PC-3 (cell line): ENCODE data around the gene CHST2. TPM values are rescaled to one million over a fixed set of nuclear protein-coding genes. Genes with fewer than 3 reads are reported as not detected.

Source experiments
- ATAC-seq: fragments of 200-7000 bp; cut with Tn5 transposase; 2 replicates; pipeline ENCODE4 v1.9.1; 2020; ENCODE audit warnings: mild to moderate bottlenecking, moderate library complexity
- BruUV-seq: library from RNA; stranded (reverse); fragments of 400-500 nt; replicated peaks from 2 replicates; lab custom pipeline; 2021; lab: Mats Ljungman, UMichigan
- CTCF ChIA-PET: fragments of 300-600 bp; sonication (Branson Sonifier 250); formaldehyde crosslinking; loops from one replicate; lab custom pipeline; 2022; ENCODE audit warnings: antibody characterized with exemption; lab: Charles Lee
- POLR2A ChIA-PET: fragments of 300-600 bp; sonication (Branson Sonifier 250); formaldehyde crosslinking; loops from one replicate; lab custom pipeline; 2022; ENCODE audit warnings: antibody characterized with exemption; ENCODE audit not compliant: unreplicated experiment; lab: Charles Lee
- DNase-seq: peaks from one replicate; pipeline ENCODE4 v3.0.0-alpha.2; 2015
- H2AFZ ChIP-seq: fragments of 300-600 bp; sonication (generic); 2 replicates; pipeline ENCODE4 v1.6.0; 2016; ENCODE audit warnings: antibody characterized with exemption, low read length
- H3F3A ChIP-seq: fragments of 300-600 bp; sonication (generic); one replicate; pipeline ENCODE4 v1.6.0; 2017; ENCODE audit warnings: antibody characterized with exemption, low read length, control low read depth, mild to moderate bottlenecking; ENCODE audit not compliant: unreplicated experiment
- H3K27ac ChIP-seq: fragments of 300-600 bp; sonication (generic); 2 replicates; pipeline ENCODE4 v1.5.1; 2016; ENCODE audit warnings: mild to moderate bottlenecking, low read length
- H3K27me3 ChIP-seq: fragments of 300-600 bp; sonication (generic); 2 replicates; pipeline ENCODE4 v1.6.1; 2016; ENCODE audit warnings: low read length, mixed read lengths
- H3K36me3 ChIP-seq: fragments of 300-600 bp; sonication (generic); 2 replicates; pipeline ENCODE4 v1.6.1; 2016; ENCODE audit warnings: low read depth, mixed run types, low read length, mixed read lengths
- H3K4me1 ChIP-seq: fragments of 300-600 bp; sonication (generic); 2 replicates; pipeline ENCODE4 v1.5.1; 2016; ENCODE audit warnings: low read length; ENCODE audit not compliant: insufficient read depth
- H3K4me2 ChIP-seq: fragments of 300-600 bp; sonication (generic); 2 replicates; pipeline ENCODE4 v1.6.0; 2016; ENCODE audit warnings: low read length
- H3K4me3 ChIP-seq: fragments of 300-600 bp; sonication (generic); 2 replicates; pipeline ENCODE4 v1.5.1; 2016; ENCODE audit warnings: mild to moderate bottlenecking, low read length, mixed read lengths
- H3K79me2 ChIP-seq: fragments of 300-600 bp; sonication (generic); 2 replicates; pipeline ENCODE4 v1.6.1; 2017; ENCODE audit warnings: low read length, mixed read lengths
- H3K9ac ChIP-seq: fragments of 300-600 bp; sonication (generic); 2 replicates; pipeline ENCODE4 v1.6.0; 2016; ENCODE audit warnings: mild to moderate bottlenecking, low read length
- H3K9me2 ChIP-seq: fragments of 300-600 bp; sonication (generic); replicated peaks from 2 replicates; pipeline ENCODE4 v1.6.1; 2016; ENCODE audit warnings: mixed run types, low read length, mixed read lengths
- H3K9me3 ChIP-seq: fragments of 300-600 bp; sonication (generic); 2 replicates; pipeline ENCODE4 v1.6.1; 2016; ENCODE audit warnings: low read length, mixed read lengths
- H4K20me1 ChIP-seq: fragments of 300-600 bp; sonication (generic); 2 replicates; pipeline ENCODE4 v1.6.1; 2016; ENCODE audit warnings: low read length, mixed read lengths
- CTCF ChIP-seq: fragments of 300-600 bp; sonication (generic); conservative IDR thresholded peaks from 2 replicates; pipeline ENCODE4 v1.5.1; 2017; ENCODE audit warnings: antibody characterized with exemption, low read depth, mild to moderate bottlenecking, low read length
- EZH2 ChIP-seq: fragments of 300-600 bp; sonication (generic); IDR thresholded peaks from one replicate; pipeline ENCODE4 v1.6.1; 2017; ENCODE audit warnings: antibody characterized with exemption, mild to moderate bottlenecking, low read length; ENCODE audit not compliant: unreplicated experiment
- EZH2phosphoT487 ChIP-seq: fragments of 300-600 bp; sonication (generic); IDR thresholded peaks from 2 replicates; pipeline ENCODE4 v1.6.1; 2018; ENCODE audit warnings: mild to moderate bottlenecking, antibody characterized with exemption, low read length, borderline replicate concordance
- intact Hi-C: fragments of 100-400 bp; cut with micrococcal nuclease; formaldehyde crosslinking; loops from 2 replicates; pipeline ENCODE4 v1.9.0; 2023
- total RNA-seq: library from RNA; depleted of rRNA; stranded (reverse); fragments of >200 nt; gene quantifications from 2 replicates; pipeline ENCODE4 v1.2.3, GENCODE V29; 2014

The CHST2 gene
- total RNA-seq, 1 experiment from 2014 or later: 6.7 TPM

GRCh38 chr3:143078883-143079282 is 40.7 kb upstream of the CHST2 start:
- peak; percentile 49 for DNase-seq
- ChIA-PET POLR2A (no interaction called here), CTCF (no interaction called here)
- Histone ChIP-seq H3K9ac (no peak overlapping the region), H3F3A (no peaks in the 10 kb centered on the region), H3K9me2 (no peaks in the 10 kb centered on the region), H3K4me1 (no peaks in the 10 kb centered on the region), H3K4me2 (no peak overlapping the region), H3K79me2 (no peaks in the 10 kb centered on the region), H3K4me3 (no peak overlapping the region), H4K20me1 (no peaks in the 10 kb centered on the region), H3K36me3 (no peaks in the 10 kb centered on the region), H3K27ac (no peak overlapping the region), H3K27me3 (no peaks in the 10 kb centered on the region), H3K9me3 (no peaks in the 10 kb centered on the region), H2AFZ (no peak overlapping the region)
- TF ChIP-seq CTCF (no peak), EZH2phosphoT487 (no peak), EZH2 (no peak)
- no TSS peak for BruUV-seq
- peak; percentile 67 for ATAC-seq
- intact Hi-C loops: no loop called here

- no peak for DNase-seq
- Histone ChIP-seq H2AFZ (no peak overlapping the region), H3K9me2 (no peaks in the 10 kb centered on the region), H3F3A (no peaks in the 10 kb centered on the region), H3K4me1 (no peaks in the 10 kb centered on the region), H4K20me1 (no peaks in the 10 kb centered on the region), H3K4me3 (no peak overlapping the region), H3K27me3 (no peaks in the 10 kb centered on the region), H3K36me3 (no peaks in the 10 kb centered on the region), H3K79me2 (no peaks in the 10 kb centered on the region), H3K4me2 (no peak overlapping the region), H3K9me3 (no peaks in the 10 kb centered on the region), H3K9ac (no peak overlapping the region), H3K27ac (no peak overlapping the region)
- ATAC-seq: no peak
- CTCF ChIA-PET: no interaction called here
- POLR2A ChIA-PET: no interaction called here
- no TSS peak for BruUV-seq
- intact Hi-C loops: no loop called here
- TF ChIP-seq CTCF (no peak), EZH2 (no peak), EZH2phosphoT487 (no peak)
Measured at GRCh38 chr3:143080196-143080595, 39.4 kb upstream of the CHST2 start.

DNA sequence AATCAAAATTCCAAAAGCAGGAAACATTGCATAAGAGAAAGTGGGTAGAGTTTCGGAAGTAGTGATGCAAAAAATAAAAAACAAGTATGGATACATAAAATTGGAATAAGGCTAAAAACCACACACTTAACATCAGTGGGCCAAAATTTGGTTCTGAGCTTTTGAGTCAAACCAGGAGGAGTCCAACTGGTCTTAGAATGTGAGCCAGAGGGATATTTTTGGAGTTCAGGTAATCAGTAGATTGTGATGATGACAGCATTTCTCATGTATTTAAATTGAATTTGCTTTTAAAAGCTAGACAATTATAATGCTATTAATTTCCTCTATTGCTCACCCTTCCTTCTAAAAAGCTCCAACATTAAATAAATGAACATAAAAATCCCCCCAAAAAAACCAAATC is 38.2 kb upstream of the CHST2 start:
- Histone ChIP-seq H3K9ac (no peak overlapping the region), H3K4me3 (no peak overlapping the region), H3K4me1 (no peaks in the 10 kb centered on the region), H3K27ac (no peak overlapping the region), H3K9me2 (no peaks in the 10 kb centered on the region), H3K9me3 (no peaks in the 10 kb centered on the region), H4K20me1 (no peaks in the 10 kb centered on the region), H3F3A (no peaks in the 10 kb centered on the region), H3K36me3 (no peaks in the 10 kb centered on the region), H2AFZ (no peak overlapping the region), H3K79me2 (no peaks in the 10 kb centered on the region), H3K4me2 (no peak overlapping the region), H3K27me3 (no peaks in the 10 kb centered on the region)
- ChIA-PET CTCF (no interaction called here), POLR2A (no interaction called here)
- TF ChIP-seq EZH2phosphoT487 (no peak), EZH2 (no peak), CTCF (no peak)
- DNase-seq: no peak
- no peak for ATAC-seq
- no TSS peak for BruUV-seq
- intact Hi-C loops: no loop called here
